Activated CD4-positive, alpha-beta T cell treated with anti-CD3 and anti-CD28 coated beads for 1 hour (primary cell): ENCODE measurements around the gene CXCL9.

Experiments
- DNase-seq: peaks from one replicate; pipeline ENCODE4 v3.0.0-alpha.2; 2020

CXCL9 gene

DNA sequence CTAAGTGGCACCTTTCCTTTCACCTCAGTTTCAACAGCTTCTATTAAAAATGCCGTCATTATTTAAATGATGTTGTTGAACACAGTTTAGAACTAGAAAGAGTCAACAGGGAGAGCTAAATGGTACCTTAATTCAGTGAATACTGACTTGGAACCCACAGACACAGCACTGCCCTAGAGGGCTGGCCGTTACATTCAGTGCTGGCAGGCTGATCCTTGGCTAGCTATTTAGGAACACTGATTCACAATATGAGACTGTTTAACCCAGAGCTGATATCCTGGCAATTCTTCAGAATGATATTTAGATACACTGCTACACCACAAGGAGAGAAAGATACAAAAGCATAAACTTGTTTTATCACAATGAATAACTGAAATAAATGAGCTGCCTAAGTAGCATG lies 53.8 kb downstream of the CXCL9 start:
- no peak for DNase-seq
